ENCODE measurements around the gene ALDH2. TPM values are rescaled to one million over a fixed set of nuclear protein-coding genes. Genes with fewer than 3 reads are reported as not detected.
"Not testable (repeated sequence)": the region's sequence is repeated elsewhere in the genome, so short reads cannot be mapped to it uniquely, and the experiment has no call there.

ALDH2 gene
- polyA plus RNA-seq, 1 donor (not counting 4 experiments of a cell fraction or from before 2014, with no cell fraction given): 33.8 TPM

- no peaks in the 10 kb centered on the region for H3K79me2 ChIP-seq (ENCODE audit: control insufficient read depth, insufficient read depth, low read length)
- no peaks in the 10 kb centered on the region for H3K9me1 ChIP-seq (ENCODE audit: control insufficient read depth, extremely low read depth, insufficient read depth, low read length)
- FAIRE-seq (no peak), DNase-seq (ENCODE audit: low read depth, low spot score) (no peak)
- H3K9ac ChIP-seq (ENCODE audit: control insufficient read depth, extremely low read depth, insufficient read depth, low read length): no peak overlapping the region
- H4K20me1 ChIP-seq (ENCODE audit: control insufficient read depth, extremely low read depth, insufficient read depth, low read length): no peaks in the 10 kb centered on the region
- peaks cover 6 to 8% of the 10 kb centered on the region in 2 experiments for H3K36me3 ChIP-seq (ENCODE audit: control insufficient read depth in 2 of 2, extremely low read depth in 1 of 2, insufficient read depth in 2 of 2, low read length in 2 of 2)
- H3K4me1 ChIP-seq (ENCODE audit: control insufficient read depth, extremely low read depth, insufficient read depth, low read length): no peaks in the 10 kb centered on the region
- H3K4me2 ChIP-seq (ENCODE audit: control insufficient read depth, extremely low read depth, insufficient read depth, low read depth, low read length): no peak overlapping the region
- TF ChIP-seq CTCF (optimal IDR thresholded peaks at IDR 0.05 in 1 of 3, IDR thresholded peaks at IDR 0.05 in 1 of 3, conservative IDR thresholded peaks at IDR 0.05 in 1 of 3; ENCODE audit: extremely low read depth in 1 of 3, insufficient read depth in 2 of 3, low read length in 3 of 3) (no peak), EZH2 (IDR thresholded peaks at IDR 0.05; ENCODE audit: low read length) (no peak)
- dilution Hi-C loops (cut with MboI; ENCODE audit: extremely low pct_ligation_motif_present, low sequenced_read_pairs): no loop called here
- H2AFZ ChIP-seq (ENCODE audit: control insufficient read depth, low read length): no peak overlapping the region
- no peak overlapping the region for H3K4me3 ChIP-seq (ENCODE audit: control insufficient read depth in 2 of 3, extremely low read depth in 1 of 3, insufficient read depth in 2 of 3, low read depth in 1 of 3, low read length in 3 of 3)
- H3K9me3 ChIP-seq (ENCODE audit: control insufficient read depth, low read depth, low read length): no peaks in the 10 kb centered on the region
- H3K27ac ChIP-seq (ENCODE audit: control insufficient read depth, insufficient read depth, low read length): no peak overlapping the region
- H3K27me3 ChIP-seq (ENCODE audit: control insufficient read depth, extremely low read depth, insufficient read depth, low read length): no peaks in the 10 kb centered on the region
These were observed 33.3 kb upstream of the ALDH2 start for GRCh38 chr12:111733340-111733915.

DNA sequence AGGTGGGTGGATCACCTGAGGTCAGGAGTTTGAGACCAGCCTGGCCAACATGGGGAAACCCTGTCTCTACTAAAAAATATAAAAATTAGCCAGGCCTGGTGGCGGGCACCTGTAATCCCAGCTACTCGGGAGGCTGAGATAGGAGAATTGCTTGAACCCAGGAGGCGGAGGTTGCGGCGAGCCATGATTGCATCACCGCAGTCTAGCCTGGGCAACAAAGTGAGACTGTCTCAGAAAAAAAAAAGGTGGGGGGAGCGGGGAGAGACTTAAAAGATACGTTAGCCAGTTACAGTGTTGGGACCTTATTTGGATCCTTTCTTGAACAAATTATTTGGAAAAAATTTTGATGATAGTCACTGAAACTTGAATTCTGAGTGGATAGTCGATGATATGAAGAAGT, 27.2 kb upstream of the ALDH2 start:
- H3K36me3 ChIP-seq (ENCODE audit: control insufficient read depth in 2 of 2, extremely low read depth in 1 of 2, insufficient read depth in 2 of 2, low read length in 2 of 2); H3K9me1 ChIP-seq (ENCODE audit: control insufficient read depth, extremely low read depth, insufficient read depth, low read length); DNase-seq (ENCODE audit: low read depth, low spot score); H3K4me2 ChIP-seq (ENCODE audit: control insufficient read depth, extremely low read depth, insufficient read depth, low read depth, low read length); H3K9ac ChIP-seq (ENCODE audit: control insufficient read depth, extremely low read depth, insufficient read depth, low read length); H2AFZ ChIP-seq (ENCODE audit: control insufficient read depth, low read length); dilution Hi-C loops (cut with MboI; ENCODE audit: extremely low pct_ligation_motif_present, low sequenced_read_pairs); H3K27me3 ChIP-seq (ENCODE audit: control insufficient read depth, extremely low read depth, insufficient read depth, low read length); H3K27ac ChIP-seq (ENCODE audit: control insufficient read depth, insufficient read depth, low read length); H3K79me2 ChIP-seq (ENCODE audit: control insufficient read depth, insufficient read depth, low read length); FAIRE-seq; H3K4me1 ChIP-seq (ENCODE audit: control insufficient read depth, extremely low read depth, insufficient read depth, low read length); H3K9me3 ChIP-seq (ENCODE audit: control insufficient read depth, low read depth, low read length); H4K20me1 ChIP-seq (ENCODE audit: control insufficient read depth, extremely low read depth, insufficient read depth, low read length); H3K4me3 ChIP-seq (ENCODE audit: control insufficient read depth in 2 of 3, extremely low read depth in 1 of 3, insufficient read depth in 2 of 3, low read depth in 1 of 3, low read length in 3 of 3): not testable (repeated sequence)

DNA sequence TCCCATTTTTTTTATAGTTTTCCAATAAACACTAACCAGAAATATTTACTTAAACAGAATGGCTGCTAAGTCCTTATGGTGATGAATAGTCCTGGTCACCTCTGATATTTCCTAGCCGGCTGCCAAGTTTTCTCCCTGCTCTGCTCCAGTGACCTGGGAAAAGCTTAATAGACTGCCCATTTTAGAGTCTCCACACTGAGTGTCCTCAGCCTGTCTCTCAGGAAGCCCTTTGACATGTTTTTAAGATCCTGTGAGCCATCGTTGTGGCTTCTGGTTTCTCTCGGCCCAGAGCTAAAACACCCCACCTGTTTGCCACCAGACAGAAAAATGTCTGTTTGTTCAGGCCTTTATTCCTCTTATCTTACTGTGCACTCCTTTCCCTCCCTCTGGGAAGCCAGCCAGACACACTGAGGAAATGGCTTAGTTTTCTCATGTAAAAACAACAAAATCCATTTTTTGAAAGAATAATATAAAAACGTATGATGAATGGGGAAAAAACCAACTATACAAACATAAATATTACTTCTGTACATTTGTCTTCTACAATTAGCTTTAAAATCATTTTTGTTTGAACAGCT, 25.4 kb upstream of the ALDH2 start:
- Histone ChIP-seq H3K4me3 (ENCODE audit: control insufficient read depth in 2 of 3, extremely low read depth in 1 of 3, insufficient read depth in 2 of 3, low read depth in 1 of 3, low read length in 3 of 3) (no peak overlapping the region), H3K9me3 (ENCODE audit: control insufficient read depth, low read depth, low read length) (no peaks in the 10 kb centered on the region), H3K27me3 (ENCODE audit: control insufficient read depth, extremely low read depth, insufficient read depth, low read length) (no peaks in the 10 kb centered on the region), H3K4me2 (ENCODE audit: control insufficient read depth, extremely low read depth, insufficient read depth, low read depth, low read length) (no peak overlapping the region), H3K9me1 (ENCODE audit: control insufficient read depth, extremely low read depth, insufficient read depth, low read length) (no peaks in the 10 kb centered on the region), H4K20me1 (ENCODE audit: control insufficient read depth, extremely low read depth, insufficient read depth, low read length) (no peaks in the 10 kb centered on the region), H3K9ac (ENCODE audit: control insufficient read depth, extremely low read depth, insufficient read depth, low read length) (no peak overlapping the region), H3K27ac (ENCODE audit: control insufficient read depth, insufficient read depth, low read length) (no peak overlapping the region), H3K4me1 (ENCODE audit: control insufficient read depth, extremely low read depth, insufficient read depth, low read length) (no peaks in the 10 kb centered on the region), H3K36me3 (ENCODE audit: control insufficient read depth in 2 of 2, extremely low read depth in 1 of 2, insufficient read depth in 2 of 2, low read length in 2 of 2) (peaks cover 8 to 11% of the 10 kb centered on the region in 2 experiments), H2AFZ (ENCODE audit: control insufficient read depth, low read length) (no peak overlapping the region), H3K79me2 (ENCODE audit: control insufficient read depth, insufficient read depth, low read length) (no peaks in the 10 kb centered on the region)
- DNase-seq (ENCODE audit: low read depth, low spot score): no peak
- FAIRE-seq: no peak
- TF ChIP-seq CTCF (optimal IDR thresholded peaks at IDR 0.05 in 1 of 3, IDR thresholded peaks at IDR 0.05 in 1 of 3, conservative IDR thresholded peaks at IDR 0.05 in 1 of 3; ENCODE audit: extremely low read depth in 1 of 3, insufficient read depth in 2 of 3, low read length in 3 of 3) (no peak), EZH2 (IDR thresholded peaks at IDR 0.05; ENCODE audit: low read length) (no peak)
- dilution Hi-C loops (cut with MboI; ENCODE audit: extremely low pct_ligation_motif_present, low sequenced_read_pairs): no loop called here

Data from keratinocyte (primary cell).